ENCODE results near the gene CTXN1.

DNA sequence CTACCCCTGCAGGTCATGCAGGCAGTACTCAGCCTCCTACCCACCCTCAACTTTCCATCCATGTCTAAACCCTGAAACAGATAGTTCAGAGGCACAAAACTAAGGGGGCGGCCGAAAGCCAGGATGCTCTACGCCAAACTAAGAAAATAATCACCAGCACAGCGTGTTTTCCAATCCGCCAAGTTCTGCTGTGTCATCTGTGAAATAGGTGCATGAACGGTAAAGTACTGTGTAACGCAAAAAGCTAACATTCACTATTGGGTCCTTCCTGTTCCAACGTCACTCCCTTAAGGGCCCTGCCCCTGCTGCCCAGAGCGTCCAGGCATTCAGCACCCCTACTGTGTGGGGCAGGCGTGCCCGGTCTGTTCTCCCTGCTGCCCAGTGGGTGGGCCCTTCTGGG lies 29.8 kb upstream of the CTXN1 start:
- TF ChIP-seq POLR2A (IDR thresholded peaks at IDR 0.05), result no peak
- TF ChIP-seq, protein P1, sequence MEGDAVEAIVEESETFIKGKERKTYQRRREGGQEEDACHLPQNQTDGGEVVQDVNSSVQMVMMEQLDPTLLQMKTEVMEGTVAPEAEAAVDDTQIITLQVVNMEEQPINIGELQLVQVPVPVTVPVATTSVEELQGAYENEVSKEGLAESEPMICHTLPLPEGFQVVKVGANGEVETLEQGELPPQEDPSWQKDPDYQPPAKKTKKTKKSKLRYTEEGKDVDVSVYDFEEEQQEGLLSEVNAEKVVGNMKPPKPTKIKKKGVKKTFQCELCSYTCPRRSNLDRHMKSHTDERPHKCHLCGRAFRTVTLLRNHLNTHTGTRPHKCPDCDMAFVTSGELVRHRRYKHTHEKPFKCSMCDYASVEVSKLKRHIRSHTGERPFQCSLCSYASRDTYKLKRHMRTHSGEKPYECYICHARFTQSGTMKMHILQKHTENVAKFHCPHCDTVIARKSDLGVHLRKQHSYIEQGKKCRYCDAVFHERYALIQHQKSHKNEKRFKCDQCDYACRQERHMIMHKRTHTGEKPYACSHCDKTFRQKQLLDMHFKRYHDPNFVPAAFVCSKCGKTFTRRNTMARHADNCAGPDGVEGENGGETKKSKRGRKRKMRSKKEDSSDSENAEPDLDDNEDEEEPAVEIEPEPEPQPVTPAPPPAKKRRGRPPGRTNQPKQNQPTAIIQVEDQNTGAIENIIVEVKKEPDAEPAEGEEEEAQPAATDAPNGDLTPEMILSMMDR (IDR thresholded peaks at IDR 0.05), result no peak

Data from prostate gland (tissue), 2 donors.